ACC112 (cell line): ENCODE measurements around the gene SULT2A1.

Experiments used
- H2AFZ ChIP-seq: fragments of 200-600 bp; sonication (generic); one replicate; pipeline ENCODE4 v1.6.0; 2017; ENCODE audit warnings: antibody characterized with exemption, low read length; ENCODE audit not compliant: unreplicated experiment
- H3K27ac ChIP-seq: fragments of 200-600 bp; sonication (generic); 2 replicates; pipeline ENCODE4 v1.5.1; 2014; ENCODE audit warnings: low read depth, mild to moderate bottlenecking, antibody characterized with exemption, low read length, moderate library complexity
- H3K27me3 ChIP-seq: fragments of 200-600 bp; sonication (generic); 2 replicates; pipeline ENCODE4 v1.6.1; 2014; ENCODE audit warnings: mild to moderate bottlenecking, antibody characterized with exemption, low read length, moderate library complexity, mixed read lengths; ENCODE audit not compliant: insufficient read depth
- H3K36me3 ChIP-seq: fragments of 200-600 bp; sonication (generic); 2 replicates; pipeline ENCODE4 v1.6.1; 2016; ENCODE audit warnings: mild to moderate bottlenecking, antibody characterized with exemption, low read length, moderate library complexity, mixed read lengths; ENCODE audit not compliant: insufficient read depth
- H3K4me1 ChIP-seq: fragments of 200-600 bp; sonication (generic); one replicate; pipeline ENCODE4 v1.6.1; 2016; ENCODE audit warnings: low read length, mixed read lengths; ENCODE audit not compliant: insufficient read depth, unreplicated experiment, control insufficient read depth
- H3K4me3 ChIP-seq: fragments of 200-600 bp; sonication (generic); 2 replicates; pipeline ENCODE4 v1.5.1; 2014; ENCODE audit warnings: mild to moderate bottlenecking, low read depth, low read length
- H3K79me2 ChIP-seq: fragments of 200-600 bp; sonication (generic); one replicate; pipeline ENCODE4 v1.6.0; 2016; ENCODE audit warnings: low read length; ENCODE audit not compliant: control insufficient read depth, unreplicated experiment, insufficient read depth

Gene SULT2A1

DNA sequence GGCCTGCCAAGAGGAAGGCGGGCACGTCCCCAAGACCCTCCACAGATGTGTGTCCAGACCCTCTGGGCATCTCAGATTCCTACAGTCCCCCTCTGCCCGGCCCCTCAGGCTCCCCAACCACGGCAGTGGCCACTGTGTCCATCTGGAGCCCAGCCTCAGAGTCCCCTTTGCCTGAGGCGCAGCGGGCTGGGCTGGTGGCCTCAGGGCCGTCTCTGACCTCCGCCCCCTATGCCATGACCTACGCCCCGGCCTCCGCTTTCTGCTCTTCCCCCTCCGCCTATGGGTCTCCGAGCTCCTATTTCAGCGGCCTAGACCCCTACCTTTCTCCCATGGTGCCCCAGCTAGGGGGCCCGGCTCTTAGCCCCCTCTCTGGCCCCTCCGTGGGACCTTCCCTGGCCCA is 46.7 kb downstream of the SULT2A1 start:
- no peak overlapping the region for H2AFZ ChIP-seq
- H3K27ac ChIP-seq, result no peak overlapping the region
- H3K4me1 ChIP-seq, result no peaks in the 10 kb centered on the region
- no peak overlapping the region for H3K4me3 ChIP-seq
- H3K36me3 ChIP-seq, result no peaks in the 10 kb centered on the region
- H3K79me2 ChIP-seq, result no peaks in the 10 kb centered on the region
- H3K27me3 ChIP-seq, result no peaks in the 10 kb centered on the region; the same call in 1 of the 2 replicates

DNA sequence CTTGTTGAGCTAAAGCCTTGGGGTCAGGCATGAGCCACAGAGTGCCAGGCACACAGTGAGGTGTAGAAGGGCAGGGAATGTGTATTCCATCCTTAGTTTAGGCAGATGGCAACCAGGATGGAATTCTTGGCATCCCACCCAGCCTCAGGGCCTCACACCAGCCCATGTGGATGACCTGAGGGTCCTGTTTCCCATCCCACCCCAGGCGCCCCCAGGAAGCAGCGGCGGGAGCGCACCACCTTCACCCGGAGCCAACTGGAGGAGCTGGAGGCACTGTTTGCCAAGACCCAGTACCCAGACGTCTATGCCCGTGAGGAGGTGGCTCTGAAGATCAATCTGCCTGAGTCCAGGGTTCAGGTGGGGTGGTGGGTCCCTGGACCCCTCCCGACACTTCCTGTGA is 50.1 kb downstream of the SULT2A1 start:
- Histone ChIP-seq H3K4me1 (no peaks in the 10 kb centered on the region), H3K36me3 (no peaks in the 10 kb centered on the region), H3K79me2 (no peaks in the 10 kb centered on the region), H3K4me3 (no peak overlapping the region), H3K27ac (no peak overlapping the region), H2AFZ (no peak overlapping the region), H3K27me3 (no peaks in the 10 kb centered on the region)

DNA sequence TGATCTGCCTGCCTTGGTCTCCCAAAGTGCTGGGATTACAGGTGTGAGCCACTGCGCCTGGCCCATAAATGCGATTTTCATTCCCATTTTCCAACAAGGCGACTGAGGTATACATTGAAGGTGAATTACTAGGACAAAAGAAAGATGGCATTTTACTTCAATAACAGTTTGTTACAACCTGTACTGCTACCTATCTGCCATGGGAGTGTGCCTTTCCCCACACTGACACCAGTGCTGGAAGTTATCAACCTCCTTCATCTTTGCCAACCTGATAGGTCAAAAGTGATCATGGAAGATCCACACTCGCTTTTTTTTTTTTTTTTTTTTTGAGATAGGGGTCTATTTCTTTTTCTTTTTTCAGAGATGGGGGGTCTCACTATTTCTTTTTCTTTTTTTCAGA is 53.4 kb downstream of the SULT2A1 start:
- no peaks in the 10 kb centered on the region; the same call in 1 of the 2 replicates for H3K27me3 ChIP-seq
- no peaks in the 10 kb centered on the region for H3K4me1 ChIP-seq

DNA sequence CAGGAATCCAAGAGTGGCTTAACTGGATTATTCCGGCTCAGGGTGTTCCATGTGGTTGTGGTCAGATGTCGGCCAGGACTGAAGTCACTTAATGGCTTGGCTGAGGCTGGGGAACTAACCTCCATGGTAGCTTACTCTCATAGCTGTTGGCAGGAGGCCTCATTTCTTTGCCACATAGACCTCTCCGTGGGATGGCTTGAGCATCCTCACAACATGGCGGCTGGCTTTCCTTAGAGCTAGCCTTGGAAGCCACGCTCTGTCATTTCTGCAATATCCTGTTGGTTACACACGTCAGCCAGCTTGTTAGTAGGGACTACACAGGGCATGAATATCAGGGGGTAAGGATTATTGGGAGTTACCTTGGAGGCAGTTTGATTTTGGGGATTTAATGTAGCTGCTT is 59.3 kb downstream of the SULT2A1 start:
- no peak overlapping the region for H2AFZ ChIP-seq
- H3K27me3 ChIP-seq, result peaks cover 1% of the 10 kb centered on the region
- H3K27ac ChIP-seq, result no peak overlapping the region
- H3K79me2 ChIP-seq, result no peaks in the 10 kb centered on the region
- H3K4me3 ChIP-seq, result no peak overlapping the region
- no peaks in the 10 kb centered on the region for H3K36me3 ChIP-seq
- no peaks in the 10 kb centered on the region for H3K4me1 ChIP-seq

More for the DNA sequence above, 53.4 kb downstream of the SULT2A1 start:
- no peak overlapping the region for H3K4me3 ChIP-seq
- H2AFZ ChIP-seq, result no peak overlapping the region
- no peaks in the 10 kb centered on the region for H3K79me2 ChIP-seq
- no peak overlapping the region for H3K27ac ChIP-seq
- H3K36me3 ChIP-seq, result no peaks in the 10 kb centered on the region

DNA sequence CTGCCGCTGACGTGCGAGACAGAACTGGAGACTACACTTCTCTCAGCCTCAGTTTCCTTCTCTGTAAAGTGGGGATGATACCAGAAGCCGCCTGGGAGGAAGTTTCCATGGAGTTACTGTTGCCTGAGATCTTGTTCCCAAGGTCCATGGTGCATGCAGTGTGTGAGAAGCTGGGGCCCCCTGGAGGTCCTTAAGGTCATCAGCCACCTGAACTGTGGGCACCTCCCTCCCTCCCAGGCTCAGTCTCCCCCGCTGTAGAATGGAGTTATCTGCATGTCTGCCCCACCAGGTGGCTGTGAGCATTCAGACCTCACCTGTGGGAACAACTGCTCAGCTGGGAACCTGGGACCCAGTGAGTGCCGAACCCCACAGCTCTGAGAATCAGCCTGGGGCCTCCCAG is 61.7 kb downstream of the SULT2A1 start:
- Histone ChIP-seq H3K36me3 (no peaks in the 10 kb centered on the region), H3K4me3 (no peak overlapping the region), H3K27ac (no peak overlapping the region), H3K27me3 (peaks cover 21% of the 10 kb centered on the region), H3K79me2 (no peaks in the 10 kb centered on the region), H2AFZ (no peak overlapping the region), H3K4me1 (no peaks in the 10 kb centered on the region)

DNA sequence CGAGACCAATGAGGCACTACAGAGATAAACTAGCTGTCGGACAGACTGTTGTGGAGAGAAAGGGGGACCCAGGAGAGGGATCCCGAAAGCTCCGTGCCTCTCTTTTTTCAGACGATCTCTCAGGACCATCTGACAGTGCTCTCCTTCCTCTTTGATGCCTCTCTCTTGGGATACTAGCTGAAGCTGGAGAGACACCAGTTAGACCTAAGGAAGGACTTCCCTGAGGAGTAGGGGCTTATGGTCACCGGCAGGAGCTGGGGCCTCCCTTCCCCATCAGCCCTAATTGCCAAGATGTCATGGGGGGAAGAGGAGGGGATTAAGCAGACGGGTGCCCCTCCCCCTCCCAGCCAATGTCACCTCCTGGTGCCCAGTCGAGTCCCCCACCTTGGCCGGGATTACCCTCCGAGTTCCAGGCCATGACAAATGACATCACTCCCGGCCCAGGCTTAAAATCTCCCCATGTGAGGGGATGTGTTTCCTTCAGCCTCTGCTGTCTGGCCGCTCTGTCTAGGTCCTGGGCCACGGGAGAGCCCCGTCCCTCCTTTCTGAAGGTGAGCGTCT is 64.6 kb downstream of the SULT2A1 start, which contains the start of gene CRX:
Gene CRX (plus strand): TSS at position 478 of the 561 bp plus-strand sequence. CDS start 12,507 bp downstream, outside the sequence.
- no peak within 1 kb of the TSS for H3K27ac ChIP-seq

More for the DNA sequence above, 64.6 kb downstream of the SULT2A1 start, which contains the start of gene CRX:
- Histone ChIP-seq H3K4me1 (no peaks in the 10 kb centered on the region), H3K36me3 (no peaks in the 10 kb centered on the region), H2AFZ (no peak within 1 kb of the TSS), H3K27me3 (peaks cover 24% of the 10 kb centered on the region; the same call in 1 of the 2 replicates), H3K79me2 (no peaks in the 10 kb centered on the region), H3K4me3 (no peak within 1 kb of the TSS)
